Tibial nerve (tissue), 4 donors: ENCODE data around the gene PRICKLE2.

Experiments
- EP300 ChIP-seq, 2 donors: sonication (generic); formaldehyde crosslinking; IDR thresholded peaks; one replicate each; pipeline ENCODE4 v1.6.1; 2017; ENCODE audit warnings: antibody characterized with exemption in 2 of 2, mild to moderate bottlenecking in 1 of 2
- POLR2A ChIP-seq, 2 donors: fragments of 450-650 bp; IDR thresholded peaks; one replicate each; pipeline ENCODE4 v1.6.1; 2017; ENCODE audit warnings: antibody characterized with exemption in 2 of 2, mild to moderate bottlenecking in 2 of 2, moderate library complexity in 2 of 2
- TF ChIP-seq, protein P1 (sequence below), 5 experiments: fragments of 200-600 bp in 3 of 5; fragments of 450-650 bp in 2 of 5; sonication (generic) in 3 of 5; IDR thresholded peaks; one replicate each; pipeline ENCODE4 v1.5.1; 2016 to 2019; ENCODE audit warnings: antibody characterized with exemption in 5 of 5, mild to moderate bottlenecking in 3 of 5, moderate library complexity in 2 of 5

DNA sequence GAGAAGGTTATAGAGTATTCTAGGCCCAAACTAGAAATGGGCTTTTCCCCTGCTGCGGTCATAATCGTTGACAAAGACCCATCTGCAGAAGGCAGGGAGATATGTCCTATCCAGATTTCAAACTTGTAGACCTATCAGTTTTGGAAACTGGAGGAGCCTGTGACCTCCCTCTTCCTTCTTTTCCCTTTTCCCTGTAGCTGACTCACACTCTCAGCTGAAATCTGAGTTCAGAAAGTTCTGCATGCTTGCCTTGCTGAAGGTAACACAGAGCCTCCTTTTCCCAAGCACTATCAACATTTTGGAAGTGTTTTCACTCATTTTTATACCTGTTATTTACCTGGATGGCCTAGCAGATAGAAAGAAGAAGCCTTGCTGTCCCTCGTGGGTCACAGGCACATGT, 142.9 kb downstream of the PRICKLE2 start:
- TF ChIP-seq, protein P1, sequence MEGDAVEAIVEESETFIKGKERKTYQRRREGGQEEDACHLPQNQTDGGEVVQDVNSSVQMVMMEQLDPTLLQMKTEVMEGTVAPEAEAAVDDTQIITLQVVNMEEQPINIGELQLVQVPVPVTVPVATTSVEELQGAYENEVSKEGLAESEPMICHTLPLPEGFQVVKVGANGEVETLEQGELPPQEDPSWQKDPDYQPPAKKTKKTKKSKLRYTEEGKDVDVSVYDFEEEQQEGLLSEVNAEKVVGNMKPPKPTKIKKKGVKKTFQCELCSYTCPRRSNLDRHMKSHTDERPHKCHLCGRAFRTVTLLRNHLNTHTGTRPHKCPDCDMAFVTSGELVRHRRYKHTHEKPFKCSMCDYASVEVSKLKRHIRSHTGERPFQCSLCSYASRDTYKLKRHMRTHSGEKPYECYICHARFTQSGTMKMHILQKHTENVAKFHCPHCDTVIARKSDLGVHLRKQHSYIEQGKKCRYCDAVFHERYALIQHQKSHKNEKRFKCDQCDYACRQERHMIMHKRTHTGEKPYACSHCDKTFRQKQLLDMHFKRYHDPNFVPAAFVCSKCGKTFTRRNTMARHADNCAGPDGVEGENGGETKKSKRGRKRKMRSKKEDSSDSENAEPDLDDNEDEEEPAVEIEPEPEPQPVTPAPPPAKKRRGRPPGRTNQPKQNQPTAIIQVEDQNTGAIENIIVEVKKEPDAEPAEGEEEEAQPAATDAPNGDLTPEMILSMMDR (IDR thresholded peaks at IDR 0.05): no peak
- TF ChIP-seq POLR2A (IDR thresholded peaks at IDR 0.05) (no peak), EP300 (IDR thresholded peaks at IDR 0.05) (no peak)
